Embryonic facial prominence (tissue), 1 donor: Measurements from ENCODE around the gene PLD2.
"Not testable (repeated sequence)": the region's sequence is repeated elsewhere in the genome, so short reads cannot be mapped to it uniquely, and the experiment has no call there.

Experiments
- DNase-seq: peaks from one replicate; pipeline ENCODE4 v3.0.0-alpha.2; 2016; ENCODE audit errors: extremely low spot score

PLD2 gene

GRCh38 chr17:4789951-4790704 is 16.8 kb upstream of the PLD2 start:
- peak; percentile 62 for DNase-seq

- DNase-seq = no peak
These were observed 16.3 kb upstream of the PLD2 start for GRCh38 chr17:4790705-4791088.

- DNase-seq = no peak
These were observed 11.8 kb upstream of the PLD2 start for GRCh38 chr17:4795168-4795567.

GRCh38 chr17:4796552-4796920 is 10.4 kb upstream of the PLD2 start:
- no peak for DNase-seq

- no peak for DNase-seq
These were observed 6.3 kb upstream of the PLD2 start for GRCh38 chr17:4800462-4801196.

- DNase-seq = no peak
These were observed 4.7 kb upstream of the PLD2 start, which contains the start of gene C17orf114 for GRCh38 chr17:4802228-4802627. Gene C17orf114 (minus strand): TSS chr17:4802328.

GRCh38 chr17:4806456-4806776 is 536 bp upstream of the PLD2 start:
- no peak for DNase-seq

GRCh38 chr17:4807605-4808377 is 839 bp downstream of the PLD2 start:
- no peak for DNase-seq

- DNase-seq = no peak
These were observed 1.4 kb downstream of the PLD2 start for GRCh38 chr17:4808378-4808767.

- no peak for DNase-seq
These were observed 3.8 kb downstream of the PLD2 start for GRCh38 chr17:4810696-4811290.

GRCh38 chr17:4811471-4811870 is 4.5 kb downstream of the PLD2 start:
- no peak for DNase-seq

GRCh38 chr17:4812690-4813089 is 5.7 kb downstream of the PLD2 start:
- DNase-seq = no peak

GRCh38 chr17:4815043-4815675 is 8.2 kb downstream of the PLD2 start:
- no peak for DNase-seq

GRCh38 chr17:4816826-4817225 is 9.9 kb downstream of the PLD2 start:
- no peak for DNase-seq

- no peak for DNase-seq
These were observed 11.3 kb downstream of the PLD2 start for GRCh38 chr17:4818276-4818675.

GRCh38 chr17:4822835-4823234 is 15.9 kb downstream of the PLD2 start:
- DNase-seq = no peak

GRCh38 chr17:4823373-4824089 is 16.6 kb downstream of the PLD2 start:
- DNase-seq = no peak

GRCh38 chr17:4827399-4827798 is 20.4 kb downstream of the PLD2 start:
- no peak for DNase-seq

GRCh38 chr17:4832829-4833177 is 25.9 kb downstream of the PLD2 start:
- DNase-seq = not testable (repeated sequence)

GRCh38 chr17:4833178-4833940 is 26.4 kb downstream of the PLD2 start, which contains the start of gene MINK1:
Gene MINK1 (plus strand): TSS chr17:4833340. CDS start chr17:4833584, 244 bp downstream.
- peak; percentile 97 for DNase-seq
